ENCODE results near the gene ADCK1.
"Not testable (repeated sequence)": the region's sequence is repeated elsewhere in the genome, so short reads cannot be mapped to it uniquely, and the experiment has no call there.

ADCK1 gene

GRCh38 chr14:77799863-77800730, at the start of gene ADCK1:
Gene ADCK1 (plus strand): TSS chr14:77800109. CDS start chr14:77818979, 18,870 bp downstream.
- peak within 1 kb of the TSS; percentile 84 for H3K4me3 ChIP-seq (ENCODE audit: low read depth, low read length)

GRCh38 chr14:77752266-77752665, 47.6 kb upstream of the ADCK1 start:
- no peak overlapping the region for H3K4me3 ChIP-seq (ENCODE audit: low read depth, low read length)

GRCh38 chr14:77752799-77753516, 47.0 kb upstream of the ADCK1 start:
- H3K4me3 ChIP-seq (ENCODE audit: low read depth, low read length) = no peak overlapping the region

- H3K4me3 ChIP-seq (ENCODE audit: low read depth, low read length) = peak within 1 kb of the TSS; percentile 99
Observed at GRCh38 chr14:77760381-77761204, 39.3 kb upstream of the ADCK1 start, which contains the start of gene SNW1. Gene SNW1 (minus strand): TSS chr14:77761156. CDS start chr14:77761127, 29 bp downstream.

GRCh38 chr14:77761205-77761931, 38.5 kb upstream of the ADCK1 start:
- H3K4me3 ChIP-seq (ENCODE audit: low read depth, low read length) = peak overlapping the region; percentile 99

- no peak overlapping the region for H3K4me3 ChIP-seq (ENCODE audit: low read depth, low read length)
Observed at GRCh38 chr14:77763316-77763715, 36.6 kb upstream of the ADCK1 start.

- H3K4me3 ChIP-seq (ENCODE audit: low read depth, low read length) = no peak overlapping the region
Observed at GRCh38 chr14:77763978-77764377, 35.9 kb upstream of the ADCK1 start.

GRCh38 chr14:77768442-77769069, 31.4 kb upstream of the ADCK1 start:
- not testable (repeated sequence) for H3K4me3 ChIP-seq (ENCODE audit: low read depth, low read length)

GRCh38 chr14:77773966-77774365, 25.9 kb upstream of the ADCK1 start:
- H3K4me3 ChIP-seq (ENCODE audit: low read depth, low read length) = not testable (repeated sequence)

GRCh38 chr14:77782202-77782601, 17.7 kb upstream of the ADCK1 start:
- H3K4me3 ChIP-seq (ENCODE audit: low read depth, low read length) = no peak overlapping the region

- H3K4me3 ChIP-seq (ENCODE audit: low read depth, low read length) = no peak overlapping the region
Observed at GRCh38 chr14:77786148-77786547, 13.8 kb upstream of the ADCK1 start.

- no peak overlapping the region for H3K4me3 ChIP-seq (ENCODE audit: low read depth, low read length)
Observed at GRCh38 chr14:77790566-77791224, 9.2 kb upstream of the ADCK1 start.

GRCh38 chr14:77791225-77791600, 8.7 kb upstream of the ADCK1 start:
- H3K4me3 ChIP-seq (ENCODE audit: low read depth, low read length) = no peak overlapping the region

GRCh38 chr14:77793255-77793654, 6.7 kb upstream of the ADCK1 start:
- H3K4me3 ChIP-seq (ENCODE audit: low read depth, low read length) = not testable (repeated sequence)

GRCh38 chr14:77794357-77794756, 5.6 kb upstream of the ADCK1 start:
- H3K4me3 ChIP-seq (ENCODE audit: low read depth, low read length) = no peak overlapping the region

GRCh38 chr14:77799456-77799855, 453 bp upstream of the ADCK1 start:
- peak overlapping the region; percentile 84 for H3K4me3 ChIP-seq (ENCODE audit: low read depth, low read length)

- H3K4me3 ChIP-seq (ENCODE audit: low read depth, low read length) = no peak overlapping the region
Observed at GRCh38 chr14:77800814-77801213, 905 bp downstream of the ADCK1 start.

GRCh38 chr14:77804592-77804991, 4.7 kb downstream of the ADCK1 start:
- no peak overlapping the region for H3K4me3 ChIP-seq (ENCODE audit: low read depth, low read length)

GRCh38 chr14:77805706-77806105, 5.8 kb downstream of the ADCK1 start:
- no peak overlapping the region for H3K4me3 ChIP-seq (ENCODE audit: low read depth, low read length)
